HCT116 (cell line): ENCODE measurements around the gene TRH. TPM values are rescaled to one million over a fixed set of nuclear protein-coding genes. Genes with fewer than 3 reads are reported as not detected.

Experiments
- ATAC-seq: fragments of 200-7000 bp; cut with Tn5 transposase; 2 replicates; pipeline ENCODE4 v1.9.1; 2020; ENCODE audit warnings: mild to moderate bottlenecking, moderate library complexity
- BruUV-seq: library from RNA; stranded (reverse); fragments of 400-500 nt; replicated peaks from 2 replicates; lab custom pipeline; 2021; lab: Mats Ljungman, UMichigan
- CTCF ChIA-PET: fragments of 300-600 bp; sonication (Branson Sonifier 250); formaldehyde crosslinking; loops from one replicate; lab custom pipeline; 2021; ENCODE audit warnings: antibody characterized with exemption; lab: Charles Lee
- POLR2A ChIA-PET: fragments of 300-600, 350-600 bp; sonication (Branson Sonifier 250); formaldehyde crosslinking; loops from one replicate; lab custom pipeline; 2021; ENCODE audit warnings: antibody characterized with exemption; lab: Charles Lee
- RAD21 ChIA-PET, 2 experiments: fragments of 300-600 bp; sonication (Branson Sonifier 250); formaldehyde crosslinking; loops; one replicate each; lab custom pipeline; 2023; ENCODE audit warnings: low total read pairs in 2 of 2; ENCODE audit not compliant: uncharacterized antibody in 2 of 2, unreplicated experiment in 2 of 2, low non-redundant PET in 1 of 2; lab: Charles Lee
- DNase-seq: peaks from one replicate; pipeline ENCODE4 v3.0.0-alpha.2; 2010; ENCODE audit warnings: low read depth, low spot score
- H2AFZ ChIP-seq: fragments of 200-600 bp; shearing (Covaris generic), sonication (generic); 2 replicates; pipeline ENCODE4 v1.6.1; 2017; ENCODE audit warnings: low read depth, mixed run types, mixed read lengths, antibody characterized with exemption, low read length; ENCODE audit not compliant: poor library complexity, severe bottlenecking
- H3K27ac ChIP-seq: 2 replicates; pipeline ENCODE4 v1.5.1; 2012; ENCODE audit warnings: low read depth, low read length
- H3K27me3 ChIP-seq: fragments of 200-600 bp; sonication (generic); 2 replicates; pipeline ENCODE4 v1.6.1; 2016; ENCODE audit warnings: mixed run types, low read length, mixed read lengths; ENCODE audit not compliant: insufficient read depth
- H3K36me3 ChIP-seq, 2 experiments: fragments of 200-500 bp in 1 of 2; fragments of 200-600 bp in 1 of 2; sonication (Bioruptor generic) in 1 of 2; sonication (generic) in 1 of 2; 2 replicates each; pipeline versions ENCODE4 v1.5.1 to v1.6.1; 2014 to 2016; ENCODE audit warnings: low read length in 2 of 2, inconsistent platforms in 1 of 2, mixed read lengths in 1 of 2, mixed run types in 1 of 2; ENCODE audit not compliant: insufficient read depth in 2 of 2, control insufficient read depth in 1 of 2
- H3K4me1 ChIP-seq, 2 experiments: fragments of 200-600 bp in 1 of 2; sonication (generic) in 1 of 2; 2 replicates each; pipeline versions ENCODE4 v1.5.1 to v1.6.1; 2012 to 2017; ENCODE audit warnings: low read length in 2 of 2, inconsistent platforms in 1 of 2, mild to moderate bottlenecking in 1 of 2, mixed read lengths in 1 of 2, mixed run types in 1 of 2, moderate library complexity in 1 of 2; ENCODE audit not compliant: insufficient read depth in 2 of 2, control insufficient read depth in 1 of 2
- H3K4me2 ChIP-seq: fragments of 200-600 bp; sonication (generic); 2 replicates; pipeline ENCODE4 v1.6.1; 2017; ENCODE audit warnings: mixed run types, low read length, mixed read lengths
- H3K4me3 ChIP-seq, 2 experiments: fragments of 200-600 bp in 1 of 2; sonication (generic) in 1 of 2; replicated peaks in 1 of 2; 2 replicates each; pipeline ENCODE4 v1.5.1; 2011 to 2016; ENCODE audit warnings: low read length in 2 of 2, control low read depth in 1 of 2, low read depth in 1 of 2, mild to moderate bottlenecking in 1 of 2, mixed read lengths in 1 of 2, mixed run types in 1 of 2
- H3K79me2 ChIP-seq: fragments of 200-600 bp; sonication (generic); 2 replicates; pipeline ENCODE4 v1.6.1; 2017; ENCODE audit warnings: mild to moderate bottlenecking, mixed run types, low read length, moderate library complexity, mixed read lengths; ENCODE audit not compliant: insufficient read depth
- H3K9ac ChIP-seq: fragments of 200-600 bp; sonication (generic); 2 replicates; pipeline ENCODE4 v1.6.1; 2016; ENCODE audit warnings: low read length, mixed read lengths
- H3K9me2 ChIP-seq: fragments of 200-600 bp; sonication (generic), shearing (Covaris generic); 2 replicates; pipeline ENCODE4 v1.6.1; 2017; ENCODE audit warnings: mixed run types, mild to moderate bottlenecking, moderate library complexity; ENCODE audit not compliant: insufficient read depth
- H3K9me3 ChIP-seq, 2 experiments: fragments of 200-500 bp in 1 of 2; fragments of 200-600 bp in 1 of 2; sonication (Bioruptor generic) in 1 of 2; sonication (generic) in 1 of 2; 2 replicates each; pipeline ENCODE4 v1.6.1; 2014 to 2017; ENCODE audit warnings: low read length in 2 of 2, mixed read lengths in 2 of 2, inconsistent platforms in 1 of 2, low read depth in 1 of 2, mild to moderate bottlenecking in 1 of 2, mixed run types in 1 of 2, moderate library complexity in 1 of 2; ENCODE audit not compliant: control insufficient read depth in 1 of 2, insufficient read depth in 1 of 2
- H4K20me1 ChIP-seq: fragments of 200-600 bp; sonication (generic), shearing (Covaris generic); 2 replicates; pipeline ENCODE4 v1.6.1; 2017; ENCODE audit warnings: mixed run types, mild to moderate bottlenecking, moderate library complexity; ENCODE audit not compliant: insufficient read depth
- MAX ChIP-seq: IDR thresholded peaks from 2 replicates; pipeline ENCODE4 v1.6.1; 2012
- ZFX ChIP-seq: fragments of 450-650 bp; IDR thresholded peaks from 2 replicates; pipeline ENCODE4 v1.6.1; 2017
- intact Hi-C: fragments of 100-400 bp; cut with micrococcal nuclease; formaldehyde crosslinking; loops from 2 replicates; pipeline ENCODE4 v1.10.0; 2022
- total RNA-seq: library from RNA; stranded (reverse); gene quantifications from one replicate; pipeline ENCODE4 v1.2.1, GENCODE V29; 2021; ENCODE audit not compliant: unreplicated experiment
- TF ChIP-seq, protein P1 (sequence below): IDR thresholded peaks from 2 replicates; pipeline ENCODE4 v1.6.1; 2012; ENCODE audit warnings: low read depth

The TRH gene
- total RNA-seq, 1 experiment from 2014 or later, result not detected

GRCh38 chr3:129984125-129984524 is 9.6 kb downstream of the TRH start:
- no peak overlapping the region for H3K9ac ChIP-seq
- ChIA-PET CTCF (interaction anchor here (1.1 kb wide), 1 partner anchor 42 kb away, joined by 3 read pairs; no protein-coding TSS in a partner anchor), RAD21 (no interaction called here)
- H2AFZ ChIP-seq, result no peak overlapping the region
- ATAC-seq, result no peak
- H3K9me2 ChIP-seq, result no peaks in the 10 kb centered on the region
- H3K27me3 ChIP-seq, result no peaks in the 10 kb centered on the region
- H3K4me3 ChIP-seq, result no peak overlapping the region
- H4K20me1 ChIP-seq, result no peaks in the 10 kb centered on the region
- DNase-seq, result no peak
- intact Hi-C loops, result no loop called here
- no TSS peak for BruUV-seq
- H3K27ac ChIP-seq, result no peak overlapping the region
- H3K36me3 ChIP-seq, result no peaks in the 10 kb centered on the region
- no peaks in the 10 kb centered on the region for H3K4me1 ChIP-seq
- no peak for TF ChIP-seq ZFX
- TF ChIP-seq, protein P1, sequence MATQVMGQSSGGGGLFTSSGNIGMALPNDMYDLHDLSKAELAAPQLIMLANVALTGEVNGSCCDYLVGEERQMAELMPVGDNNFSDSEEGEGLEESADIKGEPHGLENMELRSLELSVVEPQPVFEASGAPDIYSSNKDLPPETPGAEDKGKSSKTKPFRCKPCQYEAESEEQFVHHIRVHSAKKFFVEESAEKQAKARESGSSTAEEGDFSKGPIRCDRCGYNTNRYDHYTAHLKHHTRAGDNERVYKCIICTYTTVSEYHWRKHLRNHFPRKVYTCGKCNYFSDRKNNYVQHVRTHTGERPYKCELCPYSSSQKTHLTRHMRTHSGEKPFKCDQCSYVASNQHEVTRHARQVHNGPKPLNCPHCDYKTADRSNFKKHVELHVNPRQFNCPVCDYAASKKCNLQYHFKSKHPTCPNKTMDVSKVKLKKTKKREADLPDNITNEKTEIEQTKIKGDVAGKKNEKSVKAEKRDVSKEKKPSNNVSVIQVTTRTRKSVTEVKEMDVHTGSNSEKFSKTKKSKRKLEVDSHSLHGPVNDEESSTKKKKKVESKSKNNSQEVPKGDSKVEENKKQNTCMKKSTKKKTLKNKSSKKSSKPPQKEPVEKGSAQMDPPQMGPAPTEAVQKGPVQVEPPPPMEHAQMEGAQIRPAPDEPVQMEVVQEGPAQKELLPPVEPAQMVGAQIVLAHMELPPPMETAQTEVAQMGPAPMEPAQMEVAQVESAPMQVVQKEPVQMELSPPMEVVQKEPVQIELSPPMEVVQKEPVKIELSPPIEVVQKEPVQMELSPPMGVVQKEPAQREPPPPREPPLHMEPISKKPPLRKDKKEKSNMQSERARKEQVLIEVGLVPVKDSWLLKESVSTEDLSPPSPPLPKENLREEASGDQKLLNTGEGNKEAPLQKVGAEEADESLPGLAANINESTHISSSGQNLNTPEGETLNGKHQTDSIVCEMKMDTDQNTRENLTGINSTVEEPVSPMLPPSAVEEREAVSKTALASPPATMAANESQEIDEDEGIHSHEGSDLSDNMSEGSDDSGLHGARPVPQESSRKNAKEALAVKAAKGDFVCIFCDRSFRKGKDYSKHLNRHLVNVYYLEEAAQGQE, result peak; percentile 68
- TF ChIP-seq, all 23 proteins: peak for 1
- no peak overlapping the region for H3K4me2 ChIP-seq
- POLR2A ChIA-PET, result no interaction called here
- H3K79me2 ChIP-seq, result no peaks in the 10 kb centered on the region
- H3K9me3 ChIP-seq, result no peaks in the 10 kb centered on the region

GRCh38 chr3:129985113-129985512 is 10.6 kb downstream of the TRH start:
- ATAC-seq (no peak), DNase-seq (no peak)
- intact Hi-C loops, result no loop called here
- Histone ChIP-seq H3K36me3 (no peaks in the 10 kb centered on the region), H2AFZ (no peak overlapping the region), H3K4me3 (no peak overlapping the region), H3K9ac (no peak overlapping the region), H3K9me3 (no peaks in the 10 kb centered on the region), H3K79me2 (no peaks in the 10 kb centered on the region), H3K4me1 (no peaks in the 10 kb centered on the region), H3K27me3 (no peaks in the 10 kb centered on the region), H3K9me2 (no peaks in the 10 kb centered on the region), H3K27ac (no peak overlapping the region), H3K4me2 (no peak overlapping the region), H4K20me1 (no peaks in the 10 kb centered on the region)
- no peak for TF ChIP-seq MAX
- POLR2A ChIA-PET, result no interaction called here
- RAD21 ChIA-PET, result no interaction called here
- no TSS peak for BruUV-seq
- CTCF ChIA-PET, result no interaction called here
